HCT116 (cell line): ENCODE measurements around the gene PDLIM4. TPM values are rescaled to one million over a fixed set of nuclear protein-coding genes. Genes with fewer than 3 reads are reported as not detected.

ENCODE experiments used
- ATAC-seq: fragments of 200-7000 bp; cut with Tn5 transposase; 2 replicates; pipeline ENCODE4 v1.9.1; 2020; ENCODE audit warnings: mild to moderate bottlenecking, moderate library complexity
- BruUV-seq: library from RNA; stranded (reverse); fragments of 400-500 nt; replicated peaks from 2 replicates; lab custom pipeline; 2021; lab: Mats Ljungman, UMichigan
- CTCF ChIA-PET: fragments of 300-600 bp; sonication (Branson Sonifier 250); formaldehyde crosslinking; loops from one replicate; lab custom pipeline; 2021; ENCODE audit warnings: antibody characterized with exemption; lab: Charles Lee
- POLR2A ChIA-PET: fragments of 300-600, 350-600 bp; sonication (Branson Sonifier 250); formaldehyde crosslinking; loops from one replicate; lab custom pipeline; 2021; ENCODE audit warnings: antibody characterized with exemption; lab: Charles Lee
- RAD21 ChIA-PET, 2 experiments: fragments of 300-600 bp; sonication (Branson Sonifier 250); formaldehyde crosslinking; loops; one replicate each; lab custom pipeline; 2023; ENCODE audit warnings: low total read pairs in 2 of 2; ENCODE audit not compliant: uncharacterized antibody in 2 of 2, unreplicated experiment in 2 of 2, low non-redundant PET in 1 of 2; lab: Charles Lee
- DNase-seq: peaks from one replicate; pipeline ENCODE4 v3.0.0-alpha.2; 2010; ENCODE audit warnings: low read depth, low spot score
- H2AFZ ChIP-seq: fragments of 200-600 bp; shearing (Covaris generic), sonication (generic); 2 replicates; pipeline ENCODE4 v1.6.1; 2017; ENCODE audit warnings: low read depth, mixed run types, mixed read lengths, antibody characterized with exemption, low read length; ENCODE audit not compliant: poor library complexity, severe bottlenecking
- H3K27ac ChIP-seq: 2 replicates; pipeline ENCODE4 v1.5.1; 2012; ENCODE audit warnings: low read depth, low read length
- H3K27me3 ChIP-seq: fragments of 200-600 bp; sonication (generic); 2 replicates; pipeline ENCODE4 v1.6.1; 2016; ENCODE audit warnings: mixed run types, low read length, mixed read lengths; ENCODE audit not compliant: insufficient read depth
- H3K36me3 ChIP-seq, 2 experiments: fragments of 200-500 bp in 1 of 2; fragments of 200-600 bp in 1 of 2; sonication (Bioruptor generic) in 1 of 2; sonication (generic) in 1 of 2; 2 replicates each; pipeline versions ENCODE4 v1.5.1 to v1.6.1; 2014 to 2016; ENCODE audit warnings: low read length in 2 of 2, inconsistent platforms in 1 of 2, mixed read lengths in 1 of 2, mixed run types in 1 of 2; ENCODE audit not compliant: insufficient read depth in 2 of 2, control insufficient read depth in 1 of 2
- H3K4me1 ChIP-seq, 2 experiments: fragments of 200-600 bp in 1 of 2; sonication (generic) in 1 of 2; 2 replicates each; pipeline versions ENCODE4 v1.5.1 to v1.6.1; 2012 to 2017; ENCODE audit warnings: low read length in 2 of 2, inconsistent platforms in 1 of 2, mild to moderate bottlenecking in 1 of 2, mixed read lengths in 1 of 2, mixed run types in 1 of 2, moderate library complexity in 1 of 2; ENCODE audit not compliant: insufficient read depth in 2 of 2, control insufficient read depth in 1 of 2
- H3K4me2 ChIP-seq: fragments of 200-600 bp; sonication (generic); 2 replicates; pipeline ENCODE4 v1.6.1; 2017; ENCODE audit warnings: mixed run types, low read length, mixed read lengths
- H3K4me3 ChIP-seq, 2 experiments: fragments of 200-600 bp in 1 of 2; sonication (generic) in 1 of 2; replicated peaks in 1 of 2; 2 replicates each; pipeline ENCODE4 v1.5.1; 2011 to 2016; ENCODE audit warnings: low read length in 2 of 2, control low read depth in 1 of 2, low read depth in 1 of 2, mild to moderate bottlenecking in 1 of 2, mixed read lengths in 1 of 2, mixed run types in 1 of 2
- H3K79me2 ChIP-seq: fragments of 200-600 bp; sonication (generic); 2 replicates; pipeline ENCODE4 v1.6.1; 2017; ENCODE audit warnings: mild to moderate bottlenecking, mixed run types, low read length, moderate library complexity, mixed read lengths; ENCODE audit not compliant: insufficient read depth
- H3K9ac ChIP-seq: fragments of 200-600 bp; sonication (generic); 2 replicates; pipeline ENCODE4 v1.6.1; 2016; ENCODE audit warnings: low read length, mixed read lengths
- H3K9me2 ChIP-seq: fragments of 200-600 bp; sonication (generic), shearing (Covaris generic); 2 replicates; pipeline ENCODE4 v1.6.1; 2017; ENCODE audit warnings: mixed run types, mild to moderate bottlenecking, moderate library complexity; ENCODE audit not compliant: insufficient read depth
- H3K9me3 ChIP-seq, 2 experiments: fragments of 200-500 bp in 1 of 2; fragments of 200-600 bp in 1 of 2; sonication (Bioruptor generic) in 1 of 2; sonication (generic) in 1 of 2; 2 replicates each; pipeline ENCODE4 v1.6.1; 2014 to 2017; ENCODE audit warnings: low read length in 2 of 2, mixed read lengths in 2 of 2, inconsistent platforms in 1 of 2, low read depth in 1 of 2, mild to moderate bottlenecking in 1 of 2, mixed run types in 1 of 2, moderate library complexity in 1 of 2; ENCODE audit not compliant: control insufficient read depth in 1 of 2, insufficient read depth in 1 of 2
- H4K20me1 ChIP-seq: fragments of 200-600 bp; sonication (generic), shearing (Covaris generic); 2 replicates; pipeline ENCODE4 v1.6.1; 2017; ENCODE audit warnings: mixed run types, mild to moderate bottlenecking, moderate library complexity; ENCODE audit not compliant: insufficient read depth
- CBX3 ChIP-seq: IDR thresholded peaks from 2 replicates; pipeline ENCODE4 v1.6.1; 2012; ENCODE audit warnings: low read depth
- CEBPB ChIP-seq: IDR thresholded peaks from 2 replicates; pipeline ENCODE4 v1.6.1; 2012; ENCODE audit warnings: low read depth
- EGR1 ChIP-seq: IDR thresholded peaks from 2 replicates; pipeline ENCODE4 v1.6.1; 2012; ENCODE audit warnings: low read depth
- ELF1 ChIP-seq: IDR thresholded peaks from 2 replicates; pipeline ENCODE4 v1.6.1; 2012; ENCODE audit warnings: low read depth, borderline replicate concordance
- EZH2 ChIP-seq: fragments of 200-600 bp; sonication (generic); IDR thresholded peaks from 2 replicates; pipeline ENCODE4 v1.6.1; 2017; ENCODE audit warnings: antibody characterized with exemption, mixed run types
- EZH2phosphoT487 ChIP-seq: fragments of 200-600 bp; IDR thresholded peaks from 2 replicates; pipeline ENCODE4 v1.6.1; 2018; ENCODE audit warnings: antibody characterized with exemption, borderline replicate concordance
- FOSL1 ChIP-seq: IDR thresholded peaks from 2 replicates; pipeline ENCODE4 v1.6.1; 2012; ENCODE audit warnings: low read depth
- JUND ChIP-seq: IDR thresholded peaks from 2 replicates; pipeline ENCODE4 v1.6.1; 2012
- POLR2A ChIP-seq: IDR thresholded peaks from 2 replicates; pipeline ENCODE4 v1.7.0; 2011; ENCODE audit warnings: borderline replicate concordance; ENCODE audit not compliant: insufficient read depth, insufficient read length; ENCODE audit errors: extremely low read depth
- RAD21 ChIP-seq: IDR thresholded peaks from 2 replicates; pipeline ENCODE4 v1.6.1; 2012; ENCODE audit warnings: low read depth, mild to moderate bottlenecking
- SP1 ChIP-seq: IDR thresholded peaks from 2 replicates; pipeline ENCODE4 v1.6.1; 2012; ENCODE audit warnings: low read depth
- SRF ChIP-seq: IDR thresholded peaks from 2 replicates; pipeline ENCODE4 v1.6.1; 2012; ENCODE audit warnings: low read depth
- TCF7L2 ChIP-seq: IDR thresholded peaks from 2 replicates; pipeline ENCODE4 v1.7.0; 2011; ENCODE audit warnings: borderline replicate concordance, inconsistent platforms; ENCODE audit not compliant: insufficient read depth, insufficient read length; ENCODE audit errors: extremely low read depth
- YY1 ChIP-seq: IDR thresholded peaks from 2 replicates; pipeline ENCODE4 v1.6.1; 2011; ENCODE audit warnings: low read length, low read depth, moderate library complexity, mild to moderate bottlenecking; ENCODE audit not compliant: insufficient replicate concordance; ENCODE audit errors: extremely low read depth
- ZFX ChIP-seq: fragments of 450-650 bp; IDR thresholded peaks from 2 replicates; pipeline ENCODE4 v1.6.1; 2017
- ZNF274 ChIP-seq: fragments of 200-500 bp; sonication (Bioruptor generic); IDR thresholded peaks from 2 replicates; pipeline ENCODE4 v1.6.1; 2014; ENCODE audit warnings: mild to moderate bottlenecking, low read depth, low read length, inconsistent platforms
- intact Hi-C: fragments of 100-400 bp; cut with micrococcal nuclease; formaldehyde crosslinking; loops from 2 replicates; pipeline ENCODE4 v1.10.0; 2022
- total RNA-seq: library from RNA; stranded (reverse); gene quantifications from one replicate; pipeline ENCODE4 v1.2.1, GENCODE V29; 2021; ENCODE audit not compliant: unreplicated experiment
- TF ChIP-seq, protein P1 (sequence below): IDR thresholded peaks from 2 replicates; pipeline ENCODE4 v1.6.1; 2011; ENCODE audit warnings: mild to moderate bottlenecking, low read length, moderate library complexity; ENCODE audit not compliant: insufficient replicate concordance; ENCODE audit errors: extremely low read depth
- TF ChIP-seq, protein P2 (sequence below): IDR thresholded peaks from 2 replicates; pipeline ENCODE4 v1.6.1; 2012

PDLIM4 gene
- total RNA-seq, 1 experiment from 2014 or later = not detected

DNA sequence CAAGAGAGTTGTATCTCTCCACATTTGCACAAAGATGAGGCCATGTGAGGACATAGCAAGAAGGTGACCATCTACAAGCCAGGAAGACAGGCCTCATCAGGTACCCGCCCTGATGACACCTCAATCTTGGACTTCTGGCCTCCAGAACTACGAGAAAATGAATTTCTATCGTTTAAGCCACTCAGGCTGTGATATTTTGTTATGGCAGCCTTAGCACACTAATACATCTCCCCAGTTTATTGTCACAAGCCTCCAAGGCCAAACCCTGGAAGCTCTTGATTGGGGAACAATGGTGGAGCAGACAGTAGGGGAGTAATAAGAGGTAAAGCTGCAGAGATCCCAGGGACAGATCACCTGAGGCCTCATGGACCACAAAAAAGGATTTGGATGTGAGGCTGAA lies 22.2 kb upstream of the PDLIM4 start:
- DNase-seq = no peak
- CTCF ChIA-PET = no interaction called here
- BruUV-seq = no TSS peak

DNA sequence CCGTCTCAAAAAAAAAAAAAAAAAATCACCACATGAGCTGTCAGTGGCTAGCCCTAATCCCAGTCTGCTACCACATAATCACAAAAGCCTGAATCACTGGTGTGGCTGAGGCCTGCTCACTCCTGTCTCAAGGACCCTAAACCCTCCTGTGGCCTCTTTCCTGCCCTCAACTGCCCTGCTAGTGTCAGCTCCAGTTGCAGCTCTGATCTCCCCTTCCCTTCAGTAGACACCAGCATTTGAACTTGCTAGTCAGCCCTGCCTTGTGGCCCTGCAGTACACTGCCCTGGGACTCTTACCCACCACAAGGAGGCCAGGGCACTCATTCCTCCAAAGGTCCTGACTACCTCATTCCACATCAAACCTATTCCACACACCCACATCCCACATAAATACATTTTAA lies 20.4 kb upstream of the PDLIM4 start:
- CTCF ChIA-PET = interaction anchor here (1.4 to 2.2 kb wide), 8 partner anchors 10 to 132 kb away, joined by 4 to 19 read pairs (median 12); partner anchors contain the start of genes P4HA2, SLC22A4 and SLC22A5
- POLR2A ChIA-PET = interaction anchor here (0.7 to 2.2 kb wide), 3 partner anchors 9 to 172 kb away, joined by 3 to 16 read pairs (median 7); partner anchors contain the start of genes P4HA2 and SLC22A4
- no peak overlapping the region for H3K9ac ChIP-seq
- H3K27ac ChIP-seq = no peak overlapping the region
- RAD21 ChIA-PET = no interaction called here
- TF ChIP-seq CEBPB (no peak), SRF (no peak), ZFX (no peak), EZH2phosphoT487 (no peak), ZNF274 (no peak), RAD21 (no peak), SP1 (no peak), CBX3 (no peak), POLR2A (no peak), JUND (no peak), EZH2 (no peak), TCF7L2 (no peak), EGR1 (no peak), YY1 (no peak)
- TF ChIP-seq, protein P1, sequence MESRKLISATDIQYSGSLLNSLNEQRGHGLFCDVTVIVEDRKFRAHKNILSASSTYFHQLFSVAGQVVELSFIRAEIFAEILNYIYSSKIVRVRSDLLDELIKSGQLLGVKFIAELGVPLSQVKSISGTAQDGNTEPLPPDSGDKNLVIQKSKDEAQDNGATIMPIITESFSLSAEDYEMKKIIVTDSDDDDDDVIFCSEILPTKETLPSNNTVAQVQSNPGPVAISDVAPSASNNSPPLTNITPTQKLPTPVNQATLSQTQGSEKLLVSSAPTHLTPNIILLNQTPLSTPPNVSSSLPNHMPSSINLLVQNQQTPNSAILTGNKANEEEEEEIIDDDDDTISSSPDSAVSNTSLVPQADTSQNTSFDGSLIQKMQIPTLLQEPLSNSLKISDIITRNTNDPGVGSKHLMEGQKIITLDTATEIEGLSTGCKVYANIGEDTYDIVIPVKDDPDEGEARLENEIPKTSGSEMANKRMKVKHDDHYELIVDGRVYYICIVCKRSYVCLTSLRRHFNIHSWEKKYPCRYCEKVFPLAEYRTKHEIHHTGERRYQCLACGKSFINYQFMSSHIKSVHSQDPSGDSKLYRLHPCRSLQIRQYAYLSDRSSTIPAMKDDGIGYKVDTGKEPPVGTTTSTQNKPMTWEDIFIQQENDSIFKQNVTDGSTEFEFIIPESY = no peak
- TF ChIP-seq, protein P2, sequence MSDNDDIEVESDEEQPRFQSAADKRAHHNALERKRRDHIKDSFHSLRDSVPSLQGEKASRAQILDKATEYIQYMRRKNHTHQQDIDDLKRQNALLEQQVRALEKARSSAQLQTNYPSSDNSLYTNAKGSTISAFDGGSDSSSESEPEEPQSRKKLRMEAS = no peak
- no peak overlapping the region for H2AFZ ChIP-seq
- H3K79me2 ChIP-seq = no peaks in the 10 kb centered on the region
- no peaks in the 10 kb centered on the region for H3K9me2 ChIP-seq
- DNase-seq (no peak), ATAC-seq (0 out of 2 replicates have a peak, but pooled peaks have one; percentile 24)
- no peak overlapping the region for H3K4me2 ChIP-seq
- no peaks in the 10 kb centered on the region for H3K27me3 ChIP-seq
- no peaks in the 10 kb centered on the region for H4K20me1 ChIP-seq
- H3K9me3 ChIP-seq = no peaks in the 10 kb centered on the region
- H3K36me3 ChIP-seq = no peaks in the 10 kb centered on the region
- no TSS peak for BruUV-seq
- H3K4me3 ChIP-seq = no peak overlapping the region
- intact Hi-C loops = no loop called here
- no peaks in the 10 kb centered on the region for H3K4me1 ChIP-seq

More for the DNA sequence above, 22.2 kb upstream of the PDLIM4 start:
- TF ChIP-seq ELF1 (no peak), ZFX (no peak), SRF (no peak), FOSL1 (no peak), TCF7L2 (no peak)
- no peaks in the 10 kb centered on the region for H3K4me1 ChIP-seq
- H3K79me2 ChIP-seq = no peaks in the 10 kb centered on the region
- no peaks in the 10 kb centered on the region for H3K36me3 ChIP-seq
- no peak overlapping the region for H2AFZ ChIP-seq
- RAD21 ChIA-PET = interaction anchor here in 1 of 2 experiments (1.0 kb wide), 1 partner anchor 59 kb away, joined by 3 read pairs; the partner anchor contains the start of gene SLC22A4
- H3K27ac ChIP-seq = no peak overlapping the region
- no peak overlapping the region for H3K4me2 ChIP-seq
- no peak overlapping the region for H3K9ac ChIP-seq
- no peaks in the 10 kb centered on the region for H3K9me2 ChIP-seq
- H3K27me3 ChIP-seq = no peaks in the 10 kb centered on the region
- intact Hi-C loops = no loop called here
- no peak for ATAC-seq
- POLR2A ChIA-PET = no interaction called here
- no peaks in the 10 kb centered on the region for H3K9me3 ChIP-seq
- no peak overlapping the region for H3K4me3 ChIP-seq
- H4K20me1 ChIP-seq = no peaks in the 10 kb centered on the region
